GM10847 (cell line): ENCODE results near the gene KRTAP20-3.

ENCODE experiments used
- POLR2A ChIP-seq: IDR thresholded peaks from 2 replicates; pipeline ENCODE4 v1.6.1; 2011; ENCODE audit not compliant: insufficient read length; ENCODE audit errors: extremely low read depth

KRTAP20-3 gene

DNA sequence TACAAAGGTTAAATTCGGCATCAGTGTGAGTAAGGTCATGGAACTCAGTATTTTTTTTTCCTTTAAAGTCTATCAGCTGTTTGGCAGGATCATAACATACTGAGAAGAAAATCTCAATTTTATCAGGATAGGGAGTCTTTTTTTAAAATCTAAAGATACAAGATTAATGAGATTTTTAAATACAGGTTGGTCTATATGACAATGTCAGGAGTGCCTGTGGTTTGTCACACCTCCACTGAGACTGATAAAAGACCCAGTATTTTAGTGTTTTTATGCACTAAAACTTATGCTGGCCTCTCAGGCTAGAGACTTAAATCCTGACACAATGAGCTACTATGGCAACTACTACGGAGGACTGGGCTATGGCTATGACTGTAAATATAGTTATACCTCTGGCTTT, at the start of gene KRTAP20-3:
Gene KRTAP20-3, plus strand, starts transcription at position 301 of the 400 bp plus-strand sequence.
- no peak for TF ChIP-seq POLR2A

DNA sequence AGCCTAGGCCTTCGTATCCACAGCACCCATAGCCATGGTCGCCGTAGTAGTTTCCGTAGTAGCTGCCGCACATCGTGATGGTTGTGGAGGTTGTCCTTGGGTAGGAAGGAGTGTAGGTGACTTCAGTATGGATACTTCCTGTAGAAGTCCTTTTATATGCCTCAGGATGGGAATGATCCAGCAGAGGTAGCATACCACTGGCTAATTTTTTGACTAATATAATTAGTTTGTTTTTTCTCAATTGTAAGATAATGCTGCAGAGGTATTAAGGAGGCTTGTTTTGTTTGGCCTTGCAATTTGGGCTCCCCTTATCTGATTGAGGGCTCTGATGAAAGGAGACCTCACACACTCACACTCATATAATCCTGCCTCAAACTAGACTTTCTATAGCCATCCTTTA, 43.9 kb upstream of the KRTAP20-3 start, which contains the start of gene KRTAP6-2:
Gene KRTAP6-2, minus strand, starts transcription at position 101 of the 400 bp plus-strand sequence. Its CDS starts 28 bp downstream, at position 73.
- TF ChIP-seq POLR2A: no peak

- TF ChIP-seq POLR2A: no peak
Observed at GRCh38 chr21:30600787-30601186, 41.9 kb upstream of the KRTAP20-3 start, which contains the start of gene KRTAP22-1. Gene KRTAP22-1, plus strand, starts transcription at chr21:30601087.

GRCh38 chr21:30605968-30606367, 36.7 kb upstream of the KRTAP20-3 start:
- no peak for TF ChIP-seq POLR2A

DNA sequence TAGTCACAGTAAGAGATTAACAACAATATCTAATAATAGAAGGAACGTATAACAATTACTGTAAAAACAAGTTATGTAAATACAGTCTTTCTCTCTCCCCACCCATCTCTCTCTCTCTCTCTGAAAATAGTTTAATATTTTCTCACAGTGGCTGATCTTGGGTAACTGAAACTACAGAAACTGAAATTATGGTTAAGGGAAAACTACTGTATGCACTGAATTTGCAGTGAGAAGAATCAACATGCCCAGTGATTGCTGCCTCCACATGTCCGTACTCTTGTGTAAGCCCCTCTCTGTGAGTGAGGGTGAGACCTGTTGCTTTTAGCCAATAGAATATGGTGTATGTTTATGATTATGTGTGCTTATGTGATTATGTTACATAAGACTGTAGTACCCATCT, 30.5 kb upstream of the KRTAP20-3 start:
- TF ChIP-seq POLR2A: no peak

DNA sequence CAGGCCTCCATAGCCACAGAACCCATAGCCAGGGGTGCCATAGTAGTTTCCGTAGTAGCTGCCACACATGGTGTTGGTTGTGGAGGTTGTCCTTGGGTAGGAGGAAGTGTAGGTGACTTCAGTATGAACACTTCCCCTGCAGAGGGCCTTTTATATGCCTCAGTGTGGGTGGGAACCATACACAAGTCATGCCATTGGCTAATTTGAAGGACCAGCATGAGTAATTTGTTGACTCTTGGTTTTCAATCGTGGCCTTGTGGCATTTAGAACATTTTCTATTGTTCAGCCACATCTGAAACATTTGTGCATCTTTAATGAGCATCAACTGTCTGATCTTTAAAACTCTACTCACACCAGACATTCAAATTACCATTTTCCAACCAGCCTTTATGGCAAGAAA, 28.8 kb upstream of the KRTAP20-3 start, which contains the start of gene KRTAP6-1:
Gene KRTAP6-1, minus strand, starts transcription at position 95 of the 400 bp plus-strand sequence. Its CDS starts 26 bp downstream, at position 69.
- no peak for TF ChIP-seq POLR2A

DNA sequence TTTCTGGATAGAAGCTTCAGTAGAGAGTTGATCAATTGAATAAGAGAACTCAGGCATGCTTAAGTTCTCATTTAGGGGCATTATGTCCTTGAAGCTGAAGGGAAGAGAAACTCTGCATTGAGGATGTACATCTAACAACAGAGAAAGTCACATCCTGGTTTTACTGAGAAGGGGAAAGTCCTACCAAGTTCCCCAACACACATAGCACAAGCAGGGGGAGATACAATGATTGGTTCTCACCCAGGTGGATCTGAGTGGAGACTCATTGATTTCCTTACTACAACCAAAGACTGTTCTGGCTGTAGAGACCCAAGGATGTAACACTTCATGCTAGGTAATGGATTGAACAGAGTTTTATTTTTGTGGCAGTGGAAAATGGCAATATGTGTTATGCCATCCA, 27.5 kb upstream of the KRTAP20-3 start:
- TF ChIP-seq POLR2A: no peak

GRCh38 chr21:30616125-30616524, 26.5 kb upstream of the KRTAP20-3 start, which contains the start of gene KRTAP20-1:
Gene KRTAP20-1, plus strand, starts transcription at chr21:30616425. Its CDS starts 30 bp downstream, at chr21:30616455.
- no peak for TF ChIP-seq POLR2A

DNA sequence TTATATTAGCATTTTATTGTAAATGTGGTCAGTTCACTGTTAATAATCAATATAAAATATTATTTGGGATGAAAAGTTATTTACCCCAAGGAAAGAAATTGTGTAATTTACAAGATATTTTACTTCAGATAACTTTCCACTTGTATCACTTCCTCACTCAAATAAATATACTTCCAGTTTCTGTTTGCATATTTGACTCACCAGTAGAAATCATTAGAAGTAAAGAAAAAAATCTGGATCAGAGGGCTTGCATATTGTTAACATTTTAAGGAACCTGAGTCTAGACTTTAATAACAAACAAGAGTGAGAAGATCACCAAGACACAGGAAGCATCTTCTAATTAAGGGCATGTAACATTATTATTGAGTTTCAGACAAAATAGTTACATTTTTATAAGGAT, 22.6 kb upstream of the KRTAP20-3 start:
- TF ChIP-seq POLR2A: no peak

DNA sequence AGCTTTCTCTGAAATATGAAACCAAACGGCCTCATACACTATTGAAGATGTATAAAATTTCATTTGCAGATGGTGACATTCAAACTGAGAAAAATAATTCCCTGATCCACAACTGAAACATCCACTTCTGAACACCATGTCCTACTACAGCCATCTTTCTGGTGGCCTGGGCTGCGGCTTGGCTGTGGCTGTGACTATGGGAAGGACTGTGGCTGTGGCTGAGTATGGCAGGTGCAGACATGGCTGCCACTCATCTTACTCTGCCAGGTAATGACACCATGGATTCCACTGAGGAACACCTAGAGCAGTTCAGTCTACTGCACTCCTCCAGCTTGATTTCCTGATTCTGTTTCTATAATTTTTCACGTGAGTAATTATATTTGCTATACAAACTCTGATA, 22.1 kb upstream of the KRTAP20-3 start, which contains the start of gene KRTAP20-4:
Gene KRTAP20-4, plus strand, starts transcription at position 106 of the 400 bp plus-strand sequence.
- no peak for TF ChIP-seq POLR2A

GRCh38 chr21:30623362-30623761, 19.3 kb upstream of the KRTAP20-3 start:
- TF ChIP-seq POLR2A: no peak

- TF ChIP-seq POLR2A: no peak
Observed at GRCh38 chr21:30625449-30626165, 17.1 kb upstream of the KRTAP20-3 start.

- no peak for TF ChIP-seq POLR2A
Observed at GRCh38 chr21:30628109-30628508, 14.6 kb upstream of the KRTAP20-3 start.

DNA sequence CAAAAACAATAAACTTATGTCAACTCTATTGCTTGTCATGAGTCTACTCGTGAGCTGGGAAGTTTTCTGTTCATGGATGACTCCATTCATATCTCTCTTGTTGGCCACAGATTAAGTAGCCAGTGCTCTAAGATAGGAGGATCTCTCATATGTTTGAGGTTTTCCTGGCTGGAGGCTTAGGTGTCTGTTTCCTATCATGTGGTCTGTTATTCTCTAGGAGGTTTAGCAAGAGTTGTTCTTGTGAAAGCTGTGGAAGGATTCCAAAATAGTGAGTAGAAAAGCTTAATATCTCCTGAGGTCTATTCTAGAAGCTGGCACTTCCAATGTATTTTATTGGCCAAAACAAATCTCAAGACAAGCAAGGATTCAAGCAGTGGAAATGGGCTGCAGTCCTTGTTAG, 13.5 kb upstream of the KRTAP20-3 start:
- no peak for TF ChIP-seq POLR2A

DNA sequence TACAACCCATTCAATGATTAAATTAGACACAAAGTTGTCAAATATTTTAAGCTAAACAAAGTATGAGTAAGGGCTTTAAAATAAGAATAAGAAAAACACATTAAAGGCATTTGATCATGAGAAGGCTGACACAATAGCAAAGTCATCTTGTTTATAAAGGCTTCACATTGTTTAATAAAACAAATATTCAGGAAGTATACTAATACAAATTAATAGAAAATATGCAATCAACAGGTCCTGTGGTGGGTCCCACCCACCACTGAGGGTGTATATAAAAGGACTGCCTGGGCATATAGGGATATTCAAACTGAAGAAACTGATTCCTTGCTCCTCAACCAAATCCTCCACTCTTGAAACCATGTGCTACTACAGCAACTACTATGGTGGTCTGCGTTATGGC, 7.8 kb upstream of the KRTAP20-3 start, which contains the start of gene KRTAP20-2:
Gene KRTAP20-2, plus strand, starts transcription at position 301 of the 400 bp plus-strand sequence. Its CDS starts 58 bp downstream, at position 359.
- no peak for TF ChIP-seq POLR2A

GRCh38 chr21:30638686-30639085, 4.0 kb upstream of the KRTAP20-3 start:
- TF ChIP-seq POLR2A: no peak
